HUES48 (cell line): ENCODE measurements around the gene MEIOB.

Experiments
- H3K27ac ChIP-seq: one replicate; pipeline ENCODE4 v1.7.0; 2013; ENCODE audit warnings: low read depth, low read length, inconsistent platforms
- H3K27me3 ChIP-seq: 2 replicates; pipeline ENCODE4 v1.6.1; 2013; ENCODE audit warnings: mild to moderate bottlenecking, low read length; ENCODE audit not compliant: control insufficient read depth, insufficient read depth
- H3K36me3 ChIP-seq: 2 replicates; pipeline ENCODE4 v1.6.1; 2013; ENCODE audit warnings: low read length; ENCODE audit not compliant: control insufficient read depth, insufficient read depth
- H3K4me1 ChIP-seq: 2 replicates; pipeline ENCODE4 v1.6.1; 2013; ENCODE audit warnings: mild to moderate bottlenecking, low read length; ENCODE audit not compliant: control insufficient read depth, insufficient read depth
- H3K4me3 ChIP-seq: 2 replicates; pipeline ENCODE4 v1.5.1; 2013; ENCODE audit warnings: mild to moderate bottlenecking, low read depth, low read length
- H3K9ac ChIP-seq: 2 replicates; pipeline ENCODE4 v1.6.1; 2013; ENCODE audit warnings: mild to moderate bottlenecking, low read depth, low read length, moderate library complexity
- H3K9me3 ChIP-seq: 2 replicates; pipeline ENCODE4 v1.6.1; 2013; ENCODE audit warnings: low read length; ENCODE audit not compliant: control insufficient read depth, insufficient read depth

Gene MEIOB

DNA sequence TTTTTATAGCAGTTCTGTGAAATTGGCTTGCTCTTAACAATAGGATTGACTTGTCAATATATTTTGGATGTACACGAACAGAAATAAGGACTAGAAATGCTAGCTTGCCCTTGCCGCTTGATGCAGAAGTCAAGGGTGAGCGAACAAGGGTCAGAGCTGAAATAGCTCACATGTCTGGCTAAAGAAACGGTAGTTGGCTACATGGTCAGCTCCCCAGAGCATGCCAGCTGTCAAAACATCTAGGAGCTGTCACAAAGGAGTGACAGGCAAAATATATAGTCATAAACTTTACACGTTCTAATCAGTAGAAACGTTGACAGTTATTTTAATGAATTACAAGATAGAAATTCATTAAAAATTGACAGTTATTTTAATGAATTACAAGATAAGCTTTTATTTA lies 2.9 kb upstream of the MEIOB start:
- Histone ChIP-seq H3K9me3 (no peaks in the 10 kb centered on the region), H3K4me3 (no peak overlapping the region), H3K4me1 (no peaks in the 10 kb centered on the region), H3K36me3 (no peaks in the 10 kb centered on the region), H3K27me3 (peaks cover 15% of the 10 kb centered on the region), H3K27ac (no peak overlapping the region), H3K9ac (no peak overlapping the region)

GRCh38 chr16:1870365-1871082 lies 1.4 kb downstream of the MEIOB start:
- Histone ChIP-seq H3K27ac (no peak overlapping the region), H3K4me1 (no peaks in the 10 kb centered on the region), H3K9ac (no peak overlapping the region), H3K27me3 (peaks cover 15% of the 10 kb centered on the region), H3K4me3 (no peak overlapping the region), H3K36me3 (no peaks in the 10 kb centered on the region), H3K9me3 (no peaks in the 10 kb centered on the region)

DNA sequence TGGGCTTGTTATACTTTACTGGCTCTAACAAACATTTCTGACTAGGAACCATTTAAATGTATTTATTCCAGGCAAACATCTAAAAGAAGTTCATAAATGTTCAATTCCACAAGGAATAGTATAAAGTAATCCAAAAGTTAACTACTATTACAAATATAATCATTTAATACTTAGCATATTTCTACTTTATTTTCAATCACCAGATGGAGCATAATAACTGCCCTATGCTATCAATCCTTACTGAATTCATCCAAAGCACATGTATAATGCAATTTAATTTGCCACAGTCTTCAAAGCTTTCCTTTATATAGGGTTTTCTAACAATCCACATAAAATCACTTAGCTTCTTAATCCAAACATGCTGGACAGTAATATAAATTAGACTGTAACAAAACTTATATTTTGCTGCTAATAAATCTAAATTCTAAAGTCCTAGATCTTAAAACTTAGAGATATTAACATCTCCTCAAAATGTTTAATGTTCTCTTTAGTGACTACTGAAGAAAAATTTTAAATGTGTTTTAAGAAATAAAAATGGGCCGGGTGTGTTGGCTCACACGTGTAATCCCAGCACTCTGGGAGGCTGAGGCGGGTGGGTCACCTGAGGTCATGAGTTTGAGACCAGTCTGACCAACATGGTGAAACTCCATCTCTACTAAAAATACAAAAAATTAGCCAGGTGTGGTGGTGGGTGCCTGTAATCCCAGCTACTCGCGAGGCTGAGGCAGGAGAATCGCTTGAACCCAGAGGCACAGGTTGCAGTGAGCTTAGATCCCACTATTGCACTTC lies 5.9 kb downstream of the MEIOB start:
- Histone ChIP-seq H3K27ac (no peak overlapping the region), H3K36me3 (no peaks in the 10 kb centered on the region), H3K4me3 (no peak overlapping the region), H3K9me3 (no peaks in the 10 kb centered on the region), H3K27me3 (no peaks in the 10 kb centered on the region), H3K4me1 (no peaks in the 10 kb centered on the region), H3K9ac (no peak overlapping the region)

DNA sequence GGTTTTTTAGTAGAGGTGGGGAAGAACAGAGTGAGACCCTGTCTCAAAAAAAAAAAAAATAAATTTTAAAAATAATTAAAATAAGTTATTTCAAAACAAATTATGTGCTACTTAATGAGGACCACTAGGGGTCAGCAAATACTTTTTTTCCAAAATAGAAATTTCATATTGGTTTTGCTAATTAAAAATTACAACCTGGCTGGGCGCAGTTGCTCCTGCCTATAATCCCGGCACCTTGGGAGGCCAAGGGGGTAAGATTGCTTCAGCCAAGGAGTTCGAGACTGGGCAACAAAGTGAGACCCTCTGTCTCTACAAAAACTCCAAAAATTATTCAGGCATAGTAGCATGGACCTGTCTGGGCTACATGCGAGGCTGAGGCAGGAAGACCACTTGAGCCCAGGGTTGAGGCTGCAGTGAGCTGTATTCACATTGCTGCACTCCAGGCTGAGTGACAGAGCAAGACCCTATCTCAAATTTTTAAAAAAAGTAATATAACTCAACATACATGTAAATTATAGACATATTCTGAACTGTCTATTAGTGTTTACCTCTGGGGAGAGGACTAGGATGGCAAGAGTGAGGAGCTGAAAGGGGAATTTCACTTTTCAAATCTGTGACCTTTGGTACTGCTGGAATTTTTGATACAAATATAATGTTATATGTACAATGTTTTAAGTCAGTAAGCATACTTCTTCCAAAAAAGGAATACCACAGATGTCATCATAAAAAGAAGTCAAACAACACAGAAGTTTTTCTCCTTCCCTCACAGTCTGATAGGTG lies 8.1 kb downstream of the MEIOB start:
- Histone ChIP-seq H3K9ac (no peak overlapping the region), H3K27ac (no peak overlapping the region), H3K27me3 (peaks cover 9% of the 10 kb centered on the region; the same call in 1 of the 2 replicates), H3K4me3 (no peak overlapping the region), H3K4me1 (no peaks in the 10 kb centered on the region), H3K36me3 (no peaks in the 10 kb centered on the region), H3K9me3 (no peaks in the 10 kb centered on the region)

- Histone ChIP-seq H3K36me3 (no peaks in the 10 kb centered on the region), H3K27me3 (peaks cover 23% of the 10 kb centered on the region; the same call in 1 of the 2 replicates), H3K27ac (no peak overlapping the region), H3K4me1 (no peaks in the 10 kb centered on the region), H3K4me3 (no peak overlapping the region), H3K9me3 (no peaks in the 10 kb centered on the region), H3K9ac (no peak overlapping the region)
These were observed 9.6 kb downstream of the MEIOB start for GRCh38 chr16:1862394-1862793.

- Histone ChIP-seq H3K36me3 (no peaks in the 10 kb centered on the region), H3K27ac (no peak overlapping the region), H3K9ac (no peak overlapping the region), H3K4me3 (no peak overlapping the region), H3K27me3 (peaks cover 29% of the 10 kb centered on the region), H3K4me1 (no peaks in the 10 kb centered on the region), H3K9me3 (no peaks in the 10 kb centered on the region)
These were observed 10.2 kb downstream of the MEIOB start for GRCh38 chr16:1861730-1862129.

GRCh38 chr16:1859650-1860049 lies 12.3 kb downstream of the MEIOB start:
- no peak overlapping the region for H3K9ac ChIP-seq
- H3K4me3 ChIP-seq = no peak overlapping the region
- no peaks in the 10 kb centered on the region for H3K9me3 ChIP-seq
- H3K36me3 ChIP-seq = no peaks in the 10 kb centered on the region
- peaks cover 29% of the 10 kb centered on the region for H3K27me3 ChIP-seq
- no peak overlapping the region for H3K27ac ChIP-seq
- H3K4me1 ChIP-seq = no peaks in the 10 kb centered on the region

DNA sequence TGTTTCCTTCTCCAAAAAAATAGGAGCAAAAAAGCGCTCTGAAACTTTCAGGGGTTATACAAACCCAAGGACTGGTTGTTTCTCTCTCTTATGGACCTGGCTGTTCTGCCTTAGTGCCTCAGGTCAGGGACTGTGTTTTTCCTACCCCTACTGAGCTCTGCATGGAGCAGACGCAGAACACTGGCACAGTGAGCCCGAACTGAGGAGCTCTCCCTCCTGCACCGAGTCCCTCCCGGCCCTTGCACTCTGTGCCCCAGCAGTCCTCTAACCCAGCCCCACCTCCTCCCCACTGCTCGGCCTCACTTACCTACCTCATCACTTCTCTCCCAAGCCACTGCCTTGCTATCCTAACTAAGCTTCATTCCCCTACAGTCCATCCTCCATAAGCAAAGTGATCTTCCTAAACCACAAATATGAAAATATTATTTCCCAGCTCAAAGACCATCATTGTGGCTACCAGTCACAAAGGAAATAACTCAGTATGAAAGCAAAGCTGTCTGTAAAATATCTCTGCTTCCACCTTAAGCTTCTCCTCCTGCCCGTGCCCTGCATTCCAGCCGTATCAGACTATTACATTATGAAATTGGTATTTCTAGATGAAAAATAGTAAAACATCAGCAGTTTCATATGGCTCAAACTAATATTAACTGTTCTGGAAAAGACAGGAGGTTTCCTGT lies 13.6 kb downstream of the MEIOB start:
- no peaks in the 10 kb centered on the region for H3K9me3 ChIP-seq
- H3K4me3 ChIP-seq = no peak overlapping the region
- no peak overlapping the region for H3K9ac ChIP-seq
- no peaks in the 10 kb centered on the region for H3K4me1 ChIP-seq
- H3K27me3 ChIP-seq = peaks cover 37% of the 10 kb centered on the region
- no peak overlapping the region for H3K27ac ChIP-seq
- H3K36me3 ChIP-seq = no peaks in the 10 kb centered on the region

DNA sequence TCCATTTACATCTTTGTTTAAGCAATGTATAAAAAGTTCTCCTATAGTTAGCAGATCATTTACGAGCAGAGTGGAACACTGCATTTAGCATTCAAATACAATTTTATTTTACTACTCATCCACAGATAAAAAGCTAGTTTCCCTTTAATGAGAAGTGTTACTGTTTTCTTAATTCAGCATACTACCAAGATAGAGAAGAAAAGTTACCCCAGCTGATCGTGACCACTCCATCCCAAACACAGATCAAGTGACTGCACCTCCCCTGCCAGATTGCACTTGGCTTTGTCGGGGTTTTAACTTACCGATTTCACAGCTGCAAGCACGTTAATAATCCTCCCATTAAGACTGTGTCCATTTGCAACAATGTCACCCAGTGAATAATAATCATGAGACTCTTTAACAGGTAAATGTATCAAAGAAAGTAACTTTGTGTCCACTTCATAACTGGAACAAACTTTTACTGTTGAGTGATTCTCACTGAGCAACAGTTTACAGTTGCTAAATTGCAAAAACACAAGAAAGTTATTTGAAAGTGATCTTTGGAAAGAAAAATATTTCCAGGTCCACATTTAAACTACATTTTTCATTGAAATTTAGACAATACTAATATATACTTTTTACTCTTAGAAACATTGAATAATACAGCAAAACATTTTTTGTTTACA lies 14.4 kb downstream of the MEIOB start:
- Histone ChIP-seq H3K4me1 (no peaks in the 10 kb centered on the region), H3K27ac (no peak overlapping the region), H3K27me3 (peaks cover 37% of the 10 kb centered on the region), H3K4me3 (no peak overlapping the region), H3K36me3 (no peaks in the 10 kb centered on the region), H3K9ac (no peak overlapping the region), H3K9me3 (no peaks in the 10 kb centered on the region)

- Histone ChIP-seq H3K36me3 (no peaks in the 10 kb centered on the region), H3K4me1 (no peaks in the 10 kb centered on the region)
These were observed 20.2 kb downstream of the MEIOB start for GRCh38 chr16:1851793-1852192.

More at GRCh38 chr16:1851793-1852192, 20.2 kb downstream of the MEIOB start:
- Histone ChIP-seq H3K9ac (no peak overlapping the region), H3K9me3 (no peaks in the 10 kb centered on the region), H3K27ac (no peak overlapping the region), H3K27me3 (peaks cover 11% of the 10 kb centered on the region), H3K4me3 (no peak overlapping the region)
